HepG2 (cell line): ENCODE results near the gene PRKCD. TPM values are rescaled to one million over a fixed set of nuclear protein-coding genes. Genes with fewer than 3 reads are reported as not detected.

ENCODE experiments used
- ATAC-seq: fragments of 200-7000 bp; cut with Tn5 transposase; 3 replicates; pipeline ENCODE4 v1.9.1; 2020; ENCODE audit warnings: mild to moderate bottlenecking, moderate library complexity
- BruUV-seq: library from RNA; stranded (reverse); fragments of 400-500 nt; replicated peaks from 2 replicates; lab custom pipeline; 2021; lab: Mats Ljungman, UMichigan
- CTCF ChIA-PET: fragments of 300-600 bp; formaldehyde crosslinking; extraction: SDS; loops from one replicate; lab custom pipeline; 2021; ENCODE audit warnings: low total read pairs, inconsistent platforms, low intra/inter-chr PET ratio; lab: Yijun Ruan, JAX
- POLR2A ChIA-PET: fragments of 350-600 bp; sonication (Branson Sonifier 250); formaldehyde crosslinking; loops from one replicate; lab custom pipeline; 2020; ENCODE audit warnings: antibody characterized with exemption, inconsistent platforms; lab: Yijun Ruan, JAX
- DNase-seq: peaks from one replicate; pipeline ENCODE4 v3.0.0-alpha.2; 2015; ENCODE audit warnings: low spot score
- FAIRE-seq: peaks from 3 replicates; lab custom pipeline; 2011; peaks lifted over from hg19 to GRCh38; lab: Jason Lieb, UNC
- H2AFZ ChIP-seq: one replicate; pipeline ENCODE4 v1.6.1; 2011; ENCODE audit warnings: low read length, inconsistent platforms
- H3K27ac ChIP-seq: fragments of 300-600 bp; 3 replicates; pipeline ENCODE4 v1.8.0; 2011; ENCODE audit warnings: mixed run types, mild to moderate bottlenecking, mixed read lengths, low read length, inconsistent platforms; ENCODE audit not compliant: insufficient read depth; ENCODE audit errors: extremely low read length
- H3K27me3 ChIP-seq, 2 experiments: fragments of 200-600 bp in 1 of 2; 2 replicates in 1 of 2; 3 replicates in 1 of 2; pipeline versions ENCODE4 v1.6.0 to v1.8.0; 2011; ENCODE audit warnings: low read length in 2 of 2, mild to moderate bottlenecking in 2 of 2, moderate library complexity in 2 of 2, inconsistent platforms in 1 of 2; ENCODE audit not compliant: insufficient read depth in 2 of 2, control insufficient read depth in 1 of 2
- H3K36me3 ChIP-seq, 2 experiments: fragments of 200-600 bp in 1 of 2; replicated peaks in 1 of 2; 2 replicates in 1 of 2; 3 replicates in 1 of 2; pipeline versions ENCODE4 v1.5.1 to v1.8.0; 2011; ENCODE audit warnings: low read length in 2 of 2, inconsistent platforms in 1 of 2; ENCODE audit not compliant: insufficient read depth in 2 of 2, control insufficient read depth in 1 of 2
- H3K4me1 ChIP-seq: 2 replicates; pipeline ENCODE4 v1.5.1; 2012; ENCODE audit warnings: low read length, inconsistent platforms; ENCODE audit not compliant: insufficient read depth
- H3K4me2 ChIP-seq: 2 replicates; pipeline ENCODE4 v1.6.0; 2011; ENCODE audit warnings: low read depth, low read length, inconsistent platforms
- H3K4me3 ChIP-seq, 3 experiments: fragments of 200-600 bp in 1 of 3; sonication (generic), shearing (Covaris generic) in 1 of 3; replicated peaks in 1 of 3; 2 replicates each; pipeline ENCODE4 v1.5.1; 2011 to 2016; ENCODE audit warnings: low read length in 3 of 3, inconsistent platforms in 2 of 3, low read depth in 2 of 3, mild to moderate bottlenecking in 2 of 3, control low read depth in 1 of 3, mixed read lengths in 1 of 3; ENCODE audit not compliant: insufficient read depth in 1 of 3
- H3K79me2 ChIP-seq: one replicate; pipeline ENCODE4 v1.6.1; 2011; ENCODE audit warnings: low read length, inconsistent platforms; ENCODE audit not compliant: insufficient read depth
- H3K9ac ChIP-seq: 2 replicates; pipeline ENCODE4 v1.6.0; 2011; ENCODE audit warnings: mild to moderate bottlenecking, low read depth, low read length, inconsistent platforms; ENCODE audit not compliant: insufficient read depth
- H3K9me3 ChIP-seq: 2 replicates; pipeline ENCODE4 v1.5.1; 2012; ENCODE audit warnings: mild to moderate bottlenecking, low read length
- H4K20me1 ChIP-seq: 2 replicates; pipeline ENCODE4 v1.6.0; 2011; ENCODE audit warnings: inconsistent platforms, mild to moderate bottlenecking, low read length, moderate library complexity; ENCODE audit not compliant: insufficient read depth
- ATAD3A ChIP-seq: sonication (generic); formaldehyde crosslinking; IDR thresholded peaks from 2 replicates; pipeline ENCODE4 v1.4.0; 2020; ENCODE audit warnings: missing genetic modification reagents
- GTF2F1 ChIP-seq: fragments of 150-350 bp; IDR thresholded peaks from 2 replicates; pipeline ENCODE4 v1.6.1; 2014; ENCODE audit warnings: low read length
- HNRNPL ChIP-seq: fragments of 200-400 bp; formaldehyde crosslinking; IDR thresholded peaks from 2 replicates; pipeline ENCODE4 v1.6.1; 2017; ENCODE audit warnings: mild to moderate bottlenecking, low read depth, low read length
- SIX4 ChIP-seq: sonication (generic); formaldehyde crosslinking; IDR thresholded peaks from 2 replicates; pipeline ENCODE4 v1.4.0; 2020; ENCODE audit warnings: missing genetic modification reagents
- SPEN ChIP-seq: sonication (generic); formaldehyde crosslinking; IDR thresholded peaks from 2 replicates; pipeline ENCODE4 v1.5.1; 2020; ENCODE audit warnings: low read depth, mild to moderate bottlenecking, missing genetic modification reagents
- ZNF263 ChIP-seq: sonication (generic); formaldehyde crosslinking; IDR thresholded peaks from 2 replicates; pipeline ENCODE4 v1.4.0; 2020; ENCODE audit warnings: missing genetic modification reagents
- ZNF354B ChIP-seq: sonication (generic); formaldehyde crosslinking; IDR thresholded peaks from 2 replicates; pipeline ENCODE4 v1.8.0; 2022; ENCODE audit warnings: mild to moderate bottlenecking, missing genetic modification reagents
- ZNF768 ChIP-seq: sonication (generic); formaldehyde crosslinking; IDR thresholded peaks from 2 replicates; pipeline ENCODE4 v1.4.0; 2020; ENCODE audit warnings: missing genetic modification reagents
- WGBS: methylation state at CpG from one replicate; pipeline ENCODE4 v1.1.6; 2017; ENCODE audit warnings: low lambda C conversion rate; 5-methylcytosine and 5-hydroxymethylcytosine counted together
- in situ Hi-C: cut with HindIII; loops from 2 replicates; pipeline ENCODE4 v1.10.0; 2017; ENCODE audit warnings: low pct_unique_long_range_greater_than_20kb; ENCODE audit not compliant: extremely low pct_ligation_motif_present
- intact Hi-C: fragments of 100-400 bp; cut with micrococcal nuclease; formaldehyde crosslinking; loops from one replicate; pipeline ENCODE4 v1.10.0; 2022; ENCODE audit not compliant: unreplicated experiment
- polyA plus RNA-seq, 8 experiments: library from polyadenylated mRNA; depleted of rRNA in 3 of 8; stranded (reverse) in 7 of 8; unstranded in 1 of 8; fragments of >200 nt; fragmentation: Illumina TruSeq in 4 of 8; extraction: Trizol in 4 of 8; gene quantifications; 2 replicates each; pipeline versions ENCODE4 v1.2.1 to v1.2.3, GENCODE V29; 2011 to 2016; ENCODE audit warnings: low read depth in 4 of 8, missing spikeins in 1 of 8, mixed read lengths in 1 of 8; ENCODE audit not compliant: insufficient read depth in 1 of 8
- total RNA-seq, 5 experiments: library from RNA; depleted of rRNA; stranded (reverse); fragments of >200 nt; fragmentation: Illumina TruSeq; extraction: Trizol; gene quantifications; 2 replicates each; pipeline ENCODE4 v1.2.3, GENCODE V29; 2016; ENCODE audit warnings: low read depth in 1 of 5
- TF ChIP-seq, protein P1 (sequence below): sonication (generic); formaldehyde crosslinking; IDR thresholded peaks from 2 replicates; pipeline ENCODE4 v1.5.1; 2020; ENCODE audit warnings: mild to moderate bottlenecking, missing genetic modification reagents, moderate library complexity

PRKCD gene
- total and polyA plus RNA-seq, 2 of the 13 experiments (the other 11 are each of a cell fraction or from before 2014, with no cell fraction given): 1.6 to 40.7 TPM

DNA sequence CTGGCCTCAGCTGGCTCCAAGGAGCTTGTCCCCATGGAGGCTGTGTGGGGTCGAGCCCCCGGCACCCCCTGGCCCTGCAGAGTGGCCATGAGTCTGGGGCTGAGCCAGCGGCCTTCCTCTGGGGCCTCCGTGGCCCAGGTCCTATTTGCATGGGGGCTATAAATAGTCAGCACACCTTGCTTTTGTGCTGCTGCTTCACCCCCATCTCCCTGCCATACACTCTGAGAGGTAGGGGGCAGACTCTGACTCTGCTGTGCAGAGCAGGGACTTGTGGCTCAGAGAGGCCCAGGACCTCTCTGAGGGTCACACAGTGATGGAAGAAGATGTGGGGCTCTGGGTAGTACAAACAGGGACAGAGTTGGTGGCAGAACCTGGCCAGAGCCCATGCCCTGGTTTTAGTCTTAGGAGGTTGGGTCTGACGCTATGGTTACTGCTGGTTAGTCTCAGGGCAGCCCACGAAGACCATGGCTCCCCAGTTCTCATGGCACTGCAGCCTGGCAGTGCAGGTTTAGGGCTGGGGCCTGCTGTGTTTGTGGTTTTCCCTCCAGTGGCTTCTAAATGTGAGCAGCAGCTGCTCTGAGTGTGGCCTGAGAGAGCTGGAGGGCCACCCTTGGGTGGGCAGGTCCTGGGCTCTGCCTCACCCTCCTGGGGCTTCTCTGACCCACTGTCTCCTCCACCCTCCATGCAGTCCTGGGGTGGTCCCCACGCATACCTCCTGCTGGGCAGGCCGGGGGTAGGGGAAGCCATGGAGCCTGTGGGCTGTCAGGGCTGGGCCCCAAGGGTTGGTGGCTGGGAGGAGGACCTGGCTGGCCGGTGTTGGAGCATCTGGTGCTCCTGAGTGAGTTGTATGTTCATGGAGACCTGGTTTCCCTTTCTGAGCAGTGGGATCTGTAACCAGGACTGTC is 13.6 kb downstream of the PRKCD start:
- Histone ChIP-seq H3K79me2 (peaks cover 8% of the 10 kb centered on the region), H3K27me3 (no peaks in the 10 kb centered on the region), H3K4me1 (peaks cover 32% of the 10 kb centered on the region), H3K4me3 (no peak overlapping the region), H2AFZ (no peak overlapping the region), H3K36me3 (peaks cover 6 to 29% of the 10 kb centered on the region in 2 experiments; a peak in 4 of 5 replicates), H3K4me2 (no peak overlapping the region), H4K20me1 (no peaks in the 10 kb centered on the region), H3K27ac (no peak overlapping the region), H3K9me3 (no peaks in the 10 kb centered on the region), H3K9ac (no peak overlapping the region)
- TF ChIP-seq ZNF768 (peak; percentile 84), GTF2F1 (no peak), SIX4 (CRISPR knock-in tag) (no peak)
- CTCF ChIA-PET: no interaction called here
- no TSS peak for BruUV-seq
- POLR2A ChIA-PET: no interaction called here
- FAIRE-seq (no peak), DNase-seq (no peak), ATAC-seq (no peak)
- in situ Hi-C loops (no loop called here), intact Hi-C loops (loop anchor here (5.0 kb wide), 1 partner anchor 42 kb away; the partner anchor contains the start of gene RFT1)
- 67% methylated on average over 1 of the region's 9 CpGs for WGBS

GRCh38 chr3:53175613-53176540 is 14.9 kb downstream of the PRKCD start:
- Histone ChIP-seq H4K20me1 (no peaks in the 10 kb centered on the region), H3K4me3 (no peak overlapping the region), H3K27me3 (no peaks in the 10 kb centered on the region), H3K4me1 (peaks cover 19% of the 10 kb centered on the region), H3K9me3 (no peaks in the 10 kb centered on the region), H3K79me2 (peaks cover 8% of the 10 kb centered on the region), H3K27ac (no peak overlapping the region), H3K9ac (no peak overlapping the region), H3K36me3 (peaks cover 10 to 40% of the 10 kb centered on the region in 2 experiments; a peak in 4 of 5 replicates), H3K4me2 (no peak overlapping the region), H2AFZ (no peak overlapping the region)
- DNase-seq: no peak
- intact Hi-C loops: no loop called here
- BruUV-seq: no TSS peak
- 89% methylated on average over 3 of the region's 9 CpGs for WGBS
- ChIA-PET POLR2A (no interaction called here), CTCF (interaction anchor here (0.9 to 1.1 kb wide), 2 partner anchors 42 to 62 kb away, joined by 3 read pairs; no protein-coding TSS in a partner anchor)
- no peak; the same call in 2 of the 3 replicates for ATAC-seq
- in situ Hi-C loops: no loop called here
- FAIRE-seq: no peak
- TF ChIP-seq ZNF354B (CRISPR knock-in tag): no peak
- no peak for TF ChIP-seq SPEN (CRISPR knock-in tag)
- peak; percentile 66; the same call in 1 of the 2 replicates for TF ChIP-seq ZNF263
- no peak for TF ChIP-seq ATAD3A
- TF ChIP-seq, protein P1, sequence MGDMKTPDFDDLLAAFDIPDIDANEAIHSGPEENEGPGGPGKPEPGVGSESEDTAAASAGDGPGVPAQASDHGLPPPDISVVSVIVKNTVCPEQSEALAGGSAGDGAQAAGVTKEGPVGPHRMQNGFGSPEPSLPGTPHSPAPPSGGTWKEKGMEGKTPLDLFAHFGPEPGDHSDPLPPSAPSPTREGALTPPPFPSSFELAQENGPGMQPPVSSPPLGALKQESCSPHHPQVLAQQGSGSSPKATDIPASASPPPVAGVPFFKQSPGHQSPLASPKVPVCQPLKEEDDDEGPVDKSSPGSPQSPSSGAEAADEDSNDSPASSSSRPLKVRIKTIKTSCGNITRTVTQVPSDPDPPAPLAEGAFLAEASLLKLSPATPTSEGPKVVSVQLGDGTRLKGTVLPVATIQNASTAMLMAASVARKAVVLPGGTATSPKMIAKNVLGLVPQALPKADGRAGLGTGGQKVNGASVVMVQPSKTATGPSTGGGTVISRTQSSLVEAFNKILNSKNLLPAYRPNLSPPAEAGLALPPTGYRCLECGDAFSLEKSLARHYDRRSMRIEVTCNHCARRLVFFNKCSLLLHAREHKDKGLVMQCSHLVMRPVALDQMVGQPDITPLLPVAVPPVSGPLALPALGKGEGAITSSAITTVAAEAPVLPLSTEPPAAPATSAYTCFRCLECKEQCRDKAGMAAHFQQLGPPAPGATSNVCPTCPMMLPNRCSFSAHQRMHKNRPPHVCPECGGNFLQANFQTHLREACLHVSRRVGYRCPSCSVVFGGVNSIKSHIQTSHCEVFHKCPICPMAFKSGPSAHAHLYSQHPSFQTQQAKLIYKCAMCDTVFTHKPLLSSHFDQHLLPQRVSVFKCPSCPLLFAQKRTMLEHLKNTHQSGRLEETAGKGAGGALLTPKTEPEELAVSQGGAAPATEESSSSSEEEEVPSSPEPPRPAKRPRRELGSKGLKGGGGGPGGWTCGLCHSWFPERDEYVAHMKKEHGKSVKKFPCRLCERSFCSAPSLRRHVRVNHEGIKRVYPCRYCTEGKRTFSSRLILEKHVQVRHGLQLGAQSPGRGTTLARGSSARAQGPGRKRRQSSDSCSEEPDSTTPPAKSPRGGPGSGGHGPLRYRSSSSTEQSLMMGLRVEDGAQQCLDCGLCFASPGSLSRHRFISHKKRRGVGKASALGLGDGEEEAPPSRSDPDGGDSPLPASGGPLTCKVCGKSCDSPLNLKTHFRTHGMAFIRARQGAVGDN (CRISPR knock-in tag): 0 out of 2 replicates have a peak, but pooled peaks have one; percentile 19
- TF ChIP-seq HNRNPL: 0 out of 2 replicates have a peak, but pooled peaks have one; percentile 52
